DOHH2 (cell line): Measurements from ENCODE around the gene ZFHX3.
"Not testable (repeated sequence)": the region's sequence is repeated elsewhere in the genome, so short reads cannot be mapped to it uniquely, and the experiment has no call there.

Source experiments
- H3F3A ChIP-seq: fragments of 200-600 bp; sonication (generic), shearing (Covaris generic); 2 replicates; pipeline ENCODE4 v1.6.0; 2016; ENCODE audit warnings: antibody characterized with exemption, mild to moderate bottlenecking; ENCODE audit not compliant: control insufficient read depth, insufficient read depth
- H3K27ac ChIP-seq: fragments of 200-600 bp; sonication (generic); 2 replicates; pipeline ENCODE4 v1.5.1; 2014; ENCODE audit warnings: low read depth, mild to moderate bottlenecking, low read length, moderate library complexity
- H3K27me3 ChIP-seq: fragments of 200-600 bp; sonication (generic); 2 replicates; pipeline ENCODE4 v1.6.1; 2014; ENCODE audit warnings: mild to moderate bottlenecking, low read length, mixed read lengths; ENCODE audit not compliant: control insufficient read depth
- H3K36me3 ChIP-seq: fragments of 200-600 bp; sonication (generic); 2 replicates; pipeline ENCODE4 v1.6.1; 2014; ENCODE audit warnings: mild to moderate bottlenecking, low read length, moderate library complexity, mixed read lengths; ENCODE audit not compliant: control insufficient read depth
- H3K4me1 ChIP-seq: fragments of 200-600 bp; sonication (generic); 2 replicates; pipeline ENCODE4 v1.6.1; 2014; ENCODE audit warnings: mild to moderate bottlenecking, low read length, mixed read lengths; ENCODE audit not compliant: control insufficient read depth
- H3K4me2 ChIP-seq: fragments of 200-600 bp; sonication (generic); 2 replicates; pipeline ENCODE4 v1.6.0; 2014; ENCODE audit warnings: mild to moderate bottlenecking, low read length, moderate library complexity
- H3K4me3 ChIP-seq: fragments of 200-600 bp; sonication (generic); 2 replicates; pipeline ENCODE4 v1.5.1; 2014; ENCODE audit warnings: mild to moderate bottlenecking, low read length, mixed read lengths
- H3K79me2 ChIP-seq: fragments of 200-600 bp; sonication (generic); 2 replicates; pipeline ENCODE4 v1.6.1; 2014; ENCODE audit warnings: mild to moderate bottlenecking, low read length, mixed read lengths; ENCODE audit not compliant: control insufficient read depth
- H3K9me2 ChIP-seq: fragments of 200-600 bp; sonication (generic); replicated peaks from 2 replicates; pipeline ENCODE4 v1.6.1; 2014; ENCODE audit warnings: mild to moderate bottlenecking, low read length, mixed read lengths; ENCODE audit not compliant: control insufficient read depth
- H3K9me3 ChIP-seq: fragments of 200-600 bp; sonication (generic); 2 replicates; pipeline ENCODE4 v1.6.1; 2014; ENCODE audit warnings: antibody characterized with exemption, low read length, mixed read lengths; ENCODE audit not compliant: control insufficient read depth, insufficient read depth
- H4K20me1 ChIP-seq: fragments of 200-600 bp; sonication (generic); 2 replicates; pipeline ENCODE4 v1.6.0; 2014; ENCODE audit warnings: low read depth, mild to moderate bottlenecking, antibody characterized with exemption, low read length, moderate library complexity; ENCODE audit not compliant: control insufficient read depth, insufficient read depth
- CTCF ChIP-seq: fragments of 200-600 bp; sonication (generic); IDR thresholded peaks from one replicate; pipeline ENCODE4 v1.5.1; 2014; ENCODE audit warnings: antibody characterized with exemption, mild to moderate bottlenecking, low read depth, low read length; ENCODE audit not compliant: poor library complexity, severe bottlenecking
- EZH2phosphoT487 ChIP-seq: fragments of 200-600 bp; sonication (generic); IDR thresholded peaks from 2 replicates; pipeline ENCODE4 v1.6.1; 2017; ENCODE audit warnings: borderline replicate concordance, mild to moderate bottlenecking, antibody characterized with exemption, low read length, moderate library complexity, mixed read lengths

The ZFHX3 gene

GRCh38 chr16:72990571-72990970 lies 57.4 kb downstream of the ZFHX3 start:
- TF ChIP-seq CTCF (no peak), EZH2phosphoT487 (no peak)
- Histone ChIP-seq H3K9me2 (no peaks in the 10 kb centered on the region), H3K27ac (no peak overlapping the region), H3K4me1 (no peaks in the 10 kb centered on the region), H3K9me3 (no peaks in the 10 kb centered on the region), H3K4me2 (no peak overlapping the region), H3K79me2 (no peaks in the 10 kb centered on the region; the same call in 1 of the 2 replicates), H3K36me3 (no peaks in the 10 kb centered on the region), H3F3A (no peaks in the 10 kb centered on the region), H3K4me3 (no peak overlapping the region), H4K20me1 (peaks cover 4% of the 10 kb centered on the region), H3K27me3 (no peaks in the 10 kb centered on the region)

- H3K79me2 ChIP-seq = no peaks in the 10 kb centered on the region; the same call in 1 of the 2 replicates
- H3K27ac ChIP-seq = no peak overlapping the region
- H3K4me2 ChIP-seq = no peak overlapping the region
- no peaks in the 10 kb centered on the region for H3K9me2 ChIP-seq
- H3K9me3 ChIP-seq = no peaks in the 10 kb centered on the region
- no peaks in the 10 kb centered on the region for H3K27me3 ChIP-seq
- no peak for TF ChIP-seq EZH2phosphoT487
- TF ChIP-seq CTCF = no peak
- H3F3A ChIP-seq = no peaks in the 10 kb centered on the region
- peaks cover 2% of the 10 kb centered on the region; the same call in 1 of the 2 replicates for H4K20me1 ChIP-seq
- no peaks in the 10 kb centered on the region for H3K4me1 ChIP-seq
- H3K36me3 ChIP-seq = no peaks in the 10 kb centered on the region
- no peak overlapping the region for H3K4me3 ChIP-seq
Measured at GRCh38 chr16:72989579-72990551, 58.1 kb downstream of the ZFHX3 start.

GRCh38 chr16:72989203-72989578 lies 58.7 kb downstream of the ZFHX3 start:
- H4K20me1 ChIP-seq, H3F3A ChIP-seq, H3K36me3 ChIP-seq, H3K79me2 ChIP-seq, H3K4me2 ChIP-seq, H3K4me3 ChIP-seq, H3K4me1 ChIP-seq, H3K27ac ChIP-seq, H3K9me2 ChIP-seq, H3K27me3 ChIP-seq, H3K9me3 ChIP-seq: not testable (repeated sequence)

- H3K9me2 ChIP-seq = no peaks in the 10 kb centered on the region
- H3K36me3 ChIP-seq = no peaks in the 10 kb centered on the region
- no peaks in the 10 kb centered on the region for H3F3A ChIP-seq
- H3K27ac ChIP-seq = no peak overlapping the region
- H3K4me1 ChIP-seq = no peaks in the 10 kb centered on the region
- H3K79me2 ChIP-seq = peaks cover 4% of the 10 kb centered on the region
- no peak for TF ChIP-seq EZH2phosphoT487
- TF ChIP-seq CTCF = no peak
- no peak overlapping the region for H3K4me2 ChIP-seq
- H3K9me3 ChIP-seq = no peaks in the 10 kb centered on the region
- H3K27me3 ChIP-seq = no peaks in the 10 kb centered on the region
- H4K20me1 ChIP-seq = no peaks in the 10 kb centered on the region; the same call in 1 of the 2 replicates
- no peak overlapping the region for H3K4me3 ChIP-seq
Measured at GRCh38 chr16:72988569-72988968, 59.4 kb downstream of the ZFHX3 start.
